ENCODE data around the gene KRT76. TPM values are rescaled to one million over a fixed set of nuclear protein-coding genes. Genes with fewer than 3 reads are reported as not detected.

The KRT76 gene
- polyA plus RNA-seq, 1 donor (not counting 4 experiments of a cell fraction or from before 2014, with no cell fraction given) = not detected

GRCh38 chr12:52815161-52815560, 38.0 kb upstream of the KRT76 start:
- FAIRE-seq = no peak
- H3K27me3 ChIP-seq (ENCODE audit: control insufficient read depth, extremely low read depth, insufficient read depth, low read length) = peaks cover 38% of the 10 kb centered on the region

GRCh38 chr12:52814710-52815155, 37.6 kb upstream of the KRT76 start:
- peaks cover 33% of the 10 kb centered on the region for H3K27me3 ChIP-seq (ENCODE audit: control insufficient read depth, extremely low read depth, insufficient read depth, low read length)
- H3K79me2 ChIP-seq (ENCODE audit: control insufficient read depth, insufficient read depth, low read length) = no peaks in the 10 kb centered on the region
- dilution Hi-C loops (cut with MboI; ENCODE audit: extremely low pct_ligation_motif_present, low sequenced_read_pairs) = no loop called here
- H3K4me2 ChIP-seq (ENCODE audit: control insufficient read depth, extremely low read depth, insufficient read depth, low read depth, low read length) = no peak overlapping the region
- no peaks in the 10 kb centered on the region for H3K9me1 ChIP-seq (ENCODE audit: control insufficient read depth, extremely low read depth, insufficient read depth, low read length)
- no peaks in the 10 kb centered on the region for H3K9me3 ChIP-seq (ENCODE audit: control insufficient read depth, low read depth, low read length)
- no peak overlapping the region for H3K9ac ChIP-seq (ENCODE audit: control insufficient read depth, extremely low read depth, insufficient read depth, low read length)
- no peaks in the 10 kb centered on the region for H3K36me3 ChIP-seq (ENCODE audit: control insufficient read depth in 2 of 2, extremely low read depth in 1 of 2, insufficient read depth in 2 of 2, low read length in 2 of 2)
- H3K27ac ChIP-seq (ENCODE audit: control insufficient read depth, insufficient read depth, low read length) = no peak overlapping the region
- no peak for FAIRE-seq
- H4K20me1 ChIP-seq (ENCODE audit: control insufficient read depth, extremely low read depth, insufficient read depth, low read length) = no peaks in the 10 kb centered on the region
- H3K4me3 ChIP-seq (ENCODE audit: control insufficient read depth in 2 of 3, extremely low read depth in 1 of 3, insufficient read depth in 2 of 3, low read depth in 1 of 3, low read length in 3 of 3) = no peak overlapping the region
- no peak for DNase-seq (ENCODE audit: low read depth, low spot score)
- no peak for TF ChIP-seq EZH2 (IDR thresholded peaks at IDR 0.05; ENCODE audit: low read length)
- TF ChIP-seq, protein P1, sequence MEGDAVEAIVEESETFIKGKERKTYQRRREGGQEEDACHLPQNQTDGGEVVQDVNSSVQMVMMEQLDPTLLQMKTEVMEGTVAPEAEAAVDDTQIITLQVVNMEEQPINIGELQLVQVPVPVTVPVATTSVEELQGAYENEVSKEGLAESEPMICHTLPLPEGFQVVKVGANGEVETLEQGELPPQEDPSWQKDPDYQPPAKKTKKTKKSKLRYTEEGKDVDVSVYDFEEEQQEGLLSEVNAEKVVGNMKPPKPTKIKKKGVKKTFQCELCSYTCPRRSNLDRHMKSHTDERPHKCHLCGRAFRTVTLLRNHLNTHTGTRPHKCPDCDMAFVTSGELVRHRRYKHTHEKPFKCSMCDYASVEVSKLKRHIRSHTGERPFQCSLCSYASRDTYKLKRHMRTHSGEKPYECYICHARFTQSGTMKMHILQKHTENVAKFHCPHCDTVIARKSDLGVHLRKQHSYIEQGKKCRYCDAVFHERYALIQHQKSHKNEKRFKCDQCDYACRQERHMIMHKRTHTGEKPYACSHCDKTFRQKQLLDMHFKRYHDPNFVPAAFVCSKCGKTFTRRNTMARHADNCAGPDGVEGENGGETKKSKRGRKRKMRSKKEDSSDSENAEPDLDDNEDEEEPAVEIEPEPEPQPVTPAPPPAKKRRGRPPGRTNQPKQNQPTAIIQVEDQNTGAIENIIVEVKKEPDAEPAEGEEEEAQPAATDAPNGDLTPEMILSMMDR (optimal IDR thresholded peaks at IDR 0.05 in 1 of 3, IDR thresholded peaks at IDR 0.05 in 1 of 3, conservative IDR thresholded peaks at IDR 0.05 in 1 of 3; ENCODE audit: extremely low read depth in 1 of 3, insufficient read depth in 2 of 3, low read length in 3 of 3) = no peak
- no peak overlapping the region for H2AFZ ChIP-seq (ENCODE audit: control insufficient read depth, low read length)
- H3K4me1 ChIP-seq (ENCODE audit: control insufficient read depth, extremely low read depth, insufficient read depth, low read length) = no peaks in the 10 kb centered on the region

More at GRCh38 chr12:52815161-52815560, 38.0 kb upstream of the KRT76 start:
- Histone ChIP-seq H3K36me3 (ENCODE audit: control insufficient read depth in 2 of 2, extremely low read depth in 1 of 2, insufficient read depth in 2 of 2, low read length in 2 of 2) (no peaks in the 10 kb centered on the region), H3K9me3 (ENCODE audit: control insufficient read depth, low read depth, low read length) (no peaks in the 10 kb centered on the region), H2AFZ (ENCODE audit: control insufficient read depth, low read length) (no peak overlapping the region), H4K20me1 (ENCODE audit: control insufficient read depth, extremely low read depth, insufficient read depth, low read length) (no peaks in the 10 kb centered on the region), H3K79me2 (ENCODE audit: control insufficient read depth, insufficient read depth, low read length) (no peaks in the 10 kb centered on the region), H3K4me1 (ENCODE audit: control insufficient read depth, extremely low read depth, insufficient read depth, low read length) (no peaks in the 10 kb centered on the region), H3K4me3 (ENCODE audit: control insufficient read depth in 2 of 3, extremely low read depth in 1 of 3, insufficient read depth in 2 of 3, low read depth in 1 of 3, low read length in 3 of 3) (no peak overlapping the region), H3K9ac (ENCODE audit: control insufficient read depth, extremely low read depth, insufficient read depth, low read length) (no peak overlapping the region), H3K27ac (ENCODE audit: control insufficient read depth, insufficient read depth, low read length) (no peak overlapping the region), H3K9me1 (ENCODE audit: control insufficient read depth, extremely low read depth, insufficient read depth, low read length) (no peaks in the 10 kb centered on the region), H3K4me2 (ENCODE audit: control insufficient read depth, extremely low read depth, insufficient read depth, low read depth, low read length) (no peak overlapping the region)
- dilution Hi-C loops (cut with MboI; ENCODE audit: extremely low pct_ligation_motif_present, low sequenced_read_pairs) = no loop called here
- TF ChIP-seq, protein P1 (optimal IDR thresholded peaks at IDR 0.05 in 1 of 3, IDR thresholded peaks at IDR 0.05 in 1 of 3, conservative IDR thresholded peaks at IDR 0.05 in 1 of 3; ENCODE audit: extremely low read depth in 1 of 3, insufficient read depth in 2 of 3, low read length in 3 of 3) = no peak
- no peak for TF ChIP-seq EZH2 (IDR thresholded peaks at IDR 0.05; ENCODE audit: low read length)
- no peak for DNase-seq (ENCODE audit: low read depth, low spot score)
